HCT116 (cell line): Measurements from ENCODE around the gene FBXL17. TPM values are rescaled to one million over a fixed set of nuclear protein-coding genes. Genes with fewer than 3 reads are reported as not detected.

Experiments used
- ATAC-seq: fragments of 200-7000 bp; cut with Tn5 transposase; 2 replicates; pipeline ENCODE4 v1.9.1; 2020; ENCODE audit warnings: mild to moderate bottlenecking, moderate library complexity
- BruUV-seq: library from RNA; stranded (reverse); fragments of 400-500 nt; replicated peaks from 2 replicates; lab custom pipeline; 2021; lab: Mats Ljungman, UMichigan
- CTCF ChIA-PET: fragments of 300-600 bp; sonication (Branson Sonifier 250); formaldehyde crosslinking; loops from one replicate; lab custom pipeline; 2021; ENCODE audit warnings: antibody characterized with exemption; lab: Charles Lee
- POLR2A ChIA-PET: fragments of 300-600, 350-600 bp; sonication (Branson Sonifier 250); formaldehyde crosslinking; loops from one replicate; lab custom pipeline; 2021; ENCODE audit warnings: antibody characterized with exemption; lab: Charles Lee
- RAD21 ChIA-PET, 2 experiments: fragments of 300-600 bp; sonication (Branson Sonifier 250); formaldehyde crosslinking; loops; one replicate each; lab custom pipeline; 2023; ENCODE audit warnings: low total read pairs in 2 of 2; ENCODE audit not compliant: uncharacterized antibody in 2 of 2, unreplicated experiment in 2 of 2, low non-redundant PET in 1 of 2; lab: Charles Lee
- DNase-seq: peaks from one replicate; pipeline ENCODE4 v3.0.0-alpha.2; 2010; ENCODE audit warnings: low read depth, low spot score
- H2AFZ ChIP-seq: fragments of 200-600 bp; shearing (Covaris generic), sonication (generic); 2 replicates; pipeline ENCODE4 v1.6.1; 2017; ENCODE audit warnings: low read depth, mixed run types, mixed read lengths, antibody characterized with exemption, low read length; ENCODE audit not compliant: poor library complexity, severe bottlenecking
- H3K27ac ChIP-seq: 2 replicates; pipeline ENCODE4 v1.5.1; 2012; ENCODE audit warnings: low read depth, low read length
- H3K27me3 ChIP-seq: fragments of 200-600 bp; sonication (generic); 2 replicates; pipeline ENCODE4 v1.6.1; 2016; ENCODE audit warnings: mixed run types, low read length, mixed read lengths; ENCODE audit not compliant: insufficient read depth
- H3K36me3 ChIP-seq, 2 experiments: fragments of 200-500 bp in 1 of 2; fragments of 200-600 bp in 1 of 2; sonication (Bioruptor generic) in 1 of 2; sonication (generic) in 1 of 2; 2 replicates each; pipeline versions ENCODE4 v1.5.1 to v1.6.1; 2014 to 2016; ENCODE audit warnings: low read length in 2 of 2, inconsistent platforms in 1 of 2, mixed read lengths in 1 of 2, mixed run types in 1 of 2; ENCODE audit not compliant: insufficient read depth in 2 of 2, control insufficient read depth in 1 of 2
- H3K4me1 ChIP-seq, 2 experiments: fragments of 200-600 bp in 1 of 2; sonication (generic) in 1 of 2; 2 replicates each; pipeline versions ENCODE4 v1.5.1 to v1.6.1; 2012 to 2017; ENCODE audit warnings: low read length in 2 of 2, inconsistent platforms in 1 of 2, mild to moderate bottlenecking in 1 of 2, mixed read lengths in 1 of 2, mixed run types in 1 of 2, moderate library complexity in 1 of 2; ENCODE audit not compliant: insufficient read depth in 2 of 2, control insufficient read depth in 1 of 2
- H3K4me2 ChIP-seq: fragments of 200-600 bp; sonication (generic); 2 replicates; pipeline ENCODE4 v1.6.1; 2017; ENCODE audit warnings: mixed run types, low read length, mixed read lengths
- H3K4me3 ChIP-seq, 2 experiments: fragments of 200-600 bp in 1 of 2; sonication (generic) in 1 of 2; replicated peaks in 1 of 2; 2 replicates each; pipeline ENCODE4 v1.5.1; 2011 to 2016; ENCODE audit warnings: low read length in 2 of 2, control low read depth in 1 of 2, low read depth in 1 of 2, mild to moderate bottlenecking in 1 of 2, mixed read lengths in 1 of 2, mixed run types in 1 of 2
- H3K79me2 ChIP-seq: fragments of 200-600 bp; sonication (generic); 2 replicates; pipeline ENCODE4 v1.6.1; 2017; ENCODE audit warnings: mild to moderate bottlenecking, mixed run types, low read length, moderate library complexity, mixed read lengths; ENCODE audit not compliant: insufficient read depth
- H3K9ac ChIP-seq: fragments of 200-600 bp; sonication (generic); 2 replicates; pipeline ENCODE4 v1.6.1; 2016; ENCODE audit warnings: low read length, mixed read lengths
- H3K9me2 ChIP-seq: fragments of 200-600 bp; sonication (generic), shearing (Covaris generic); 2 replicates; pipeline ENCODE4 v1.6.1; 2017; ENCODE audit warnings: mixed run types, mild to moderate bottlenecking, moderate library complexity; ENCODE audit not compliant: insufficient read depth
- H3K9me3 ChIP-seq, 2 experiments: fragments of 200-500 bp in 1 of 2; fragments of 200-600 bp in 1 of 2; sonication (Bioruptor generic) in 1 of 2; sonication (generic) in 1 of 2; 2 replicates each; pipeline ENCODE4 v1.6.1; 2014 to 2017; ENCODE audit warnings: low read length in 2 of 2, mixed read lengths in 2 of 2, inconsistent platforms in 1 of 2, low read depth in 1 of 2, mild to moderate bottlenecking in 1 of 2, mixed run types in 1 of 2, moderate library complexity in 1 of 2; ENCODE audit not compliant: control insufficient read depth in 1 of 2, insufficient read depth in 1 of 2
- H4K20me1 ChIP-seq: fragments of 200-600 bp; sonication (generic), shearing (Covaris generic); 2 replicates; pipeline ENCODE4 v1.6.1; 2017; ENCODE audit warnings: mixed run types, mild to moderate bottlenecking, moderate library complexity; ENCODE audit not compliant: insufficient read depth
- CBX3 ChIP-seq: IDR thresholded peaks from 2 replicates; pipeline ENCODE4 v1.6.1; 2012; ENCODE audit warnings: low read depth
- CTCF ChIP-seq, 3 experiments: fragments of 200-600 bp in 1 of 3; sonication (generic) in 1 of 3; IDR thresholded peaks in 2 of 3; conservative IDR thresholded peaks in 1 of 3; 2 replicates each; pipeline ENCODE4 v1.5.1; 2012 to 2017; ENCODE audit warnings: low read depth in 2 of 3, low read length in 2 of 3, antibody characterized with exemption in 1 of 3, borderline replicate concordance in 1 of 3, control low read depth in 1 of 3, mild to moderate bottlenecking in 1 of 3, mixed read lengths in 1 of 3, mixed run types in 1 of 3, moderate library complexity in 1 of 3; ENCODE audit not compliant: insufficient read depth in 1 of 3
- EGR1 ChIP-seq: IDR thresholded peaks from 2 replicates; pipeline ENCODE4 v1.6.1; 2012; ENCODE audit warnings: low read depth
- ELF1 ChIP-seq: IDR thresholded peaks from 2 replicates; pipeline ENCODE4 v1.6.1; 2012; ENCODE audit warnings: low read depth, borderline replicate concordance
- EZH2phosphoT487 ChIP-seq: fragments of 200-600 bp; IDR thresholded peaks from 2 replicates; pipeline ENCODE4 v1.6.1; 2018; ENCODE audit warnings: antibody characterized with exemption, borderline replicate concordance
- FOSL1 ChIP-seq: IDR thresholded peaks from 2 replicates; pipeline ENCODE4 v1.6.1; 2012; ENCODE audit warnings: low read depth
- JUND ChIP-seq: IDR thresholded peaks from 2 replicates; pipeline ENCODE4 v1.6.1; 2012
- SIN3A ChIP-seq: IDR thresholded peaks from 2 replicates; pipeline ENCODE4 v1.6.1; 2012; ENCODE audit warnings: low read depth
- SP1 ChIP-seq: IDR thresholded peaks from 2 replicates; pipeline ENCODE4 v1.6.1; 2012; ENCODE audit warnings: low read depth
- SRF ChIP-seq: IDR thresholded peaks from 2 replicates; pipeline ENCODE4 v1.6.1; 2012; ENCODE audit warnings: low read depth
- TCF7L2 ChIP-seq: IDR thresholded peaks from 2 replicates; pipeline ENCODE4 v1.7.0; 2011; ENCODE audit warnings: borderline replicate concordance, inconsistent platforms; ENCODE audit not compliant: insufficient read depth, insufficient read length; ENCODE audit errors: extremely low read depth
- YY1 ChIP-seq: IDR thresholded peaks from 2 replicates; pipeline ENCODE4 v1.6.1; 2011; ENCODE audit warnings: low read length, low read depth, moderate library complexity, mild to moderate bottlenecking; ENCODE audit not compliant: insufficient replicate concordance; ENCODE audit errors: extremely low read depth
- ZBTB33 ChIP-seq: IDR thresholded peaks from 2 replicates; pipeline ENCODE4 v1.6.1; 2011; ENCODE audit warnings: mild to moderate bottlenecking, low read length, moderate library complexity; ENCODE audit not compliant: insufficient replicate concordance; ENCODE audit errors: extremely low read depth
- intact Hi-C: fragments of 100-400 bp; cut with micrococcal nuclease; formaldehyde crosslinking; loops from 2 replicates; pipeline ENCODE4 v1.10.0; 2022
- total RNA-seq: library from RNA; stranded (reverse); gene quantifications from one replicate; pipeline ENCODE4 v1.2.1, GENCODE V29; 2021; ENCODE audit not compliant: unreplicated experiment
- TF ChIP-seq, protein P1 (sequence below): IDR thresholded peaks from 2 replicates; pipeline ENCODE4 v1.6.1; 2012

Gene FBXL17
- total RNA-seq, 1 experiment from 2014 or later, result 9.4 TPM

- ATAC-seq (no peak), DNase-seq (no peak)
- Histone ChIP-seq H3K27ac (no peak overlapping the region), H2AFZ (no peak overlapping the region), H3K79me2 (no peaks in the 10 kb centered on the region), H3K9me2 (no peaks in the 10 kb centered on the region), H3K9ac (no peak overlapping the region), H3K9me3 (no peaks in the 10 kb centered on the region), H3K36me3 (no peaks in the 10 kb centered on the region), H4K20me1 (no peaks in the 10 kb centered on the region), H3K4me3 (no peak overlapping the region), H3K4me1 (no peaks in the 10 kb centered on the region), H3K27me3 (no peaks in the 10 kb centered on the region), H3K4me2 (no peak overlapping the region)
- no TSS peak for BruUV-seq
- ChIA-PET POLR2A (no interaction called here), RAD21 (no interaction called here), CTCF (no interaction called here)
- TF ChIP-seq YY1 (no peak), TCF7L2 (no peak), FOSL1 (no peak), EZH2phosphoT487 (no peak), CBX3 (no peak), SRF (no peak), ZBTB33 (no peak), SIN3A (no peak), JUND (no peak), ELF1 (no peak), SP1 (no peak), EGR1 (no peak), CTCF (IDR thresholded peaks at IDR 0.05 in 2 of 3, conservative IDR thresholded peaks at IDR 0.05 in 1 of 3; ENCODE audit: borderline replicate concordance in 1 of 3, insufficient read depth in 1 of 3, low read depth in 2 of 3, low read length in 2 of 3) (no peak)
- TF ChIP-seq, protein P1, sequence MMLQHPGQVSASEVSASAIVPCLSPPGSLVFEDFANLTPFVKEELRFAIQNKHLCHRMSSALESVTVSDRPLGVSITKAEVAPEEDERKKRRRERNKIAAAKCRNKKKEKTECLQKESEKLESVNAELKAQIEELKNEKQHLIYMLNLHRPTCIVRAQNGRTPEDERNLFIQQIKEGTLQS, result no peak
- intact Hi-C loops, result no loop called here
Measured at GRCh38 chr5:108361239-108361638, 20.7 kb downstream of the FBXL17 start.
